Neuron (in vitro differentiated cells): ENCODE data around the gene STOML2.
A peak's percentile ranks its signal among the peaks of the same experiment; 100 is the strongest.

Source experiments
- H2AFZ ChIP-seq: one replicate; pipeline ENCODE4 v1.6.1; 2013; ENCODE audit warnings: low read depth, mild to moderate bottlenecking, inconsistent platforms, low read length, moderate library complexity
- H3K27me3 ChIP-seq: one replicate; pipeline ENCODE4 v1.6.1; 2013; ENCODE audit warnings: low read length; ENCODE audit not compliant: insufficient read depth
- H3K36me3 ChIP-seq: one replicate; pipeline ENCODE4 v1.6.1; 2013; ENCODE audit warnings: low read length; ENCODE audit not compliant: insufficient read depth
- H3K4me1 ChIP-seq: one replicate; pipeline ENCODE4 v1.6.1; 2013; ENCODE audit warnings: low read length; ENCODE audit not compliant: insufficient read depth
- H3K4me3 ChIP-seq: 2 replicates; pipeline ENCODE4 v1.5.1; 2013; ENCODE audit warnings: mild to moderate bottlenecking, low read length, moderate library complexity
- H3K9me3 ChIP-seq: one replicate; pipeline ENCODE4 v1.6.1; 2013; ENCODE audit warnings: low read length

The STOML2 gene

GRCh38 chr9:35103660-35104191 is 795 bp upstream of the STOML2 start:
- H3K4me3 ChIP-seq: peak overlapping the region; percentile 66
- H2AFZ ChIP-seq: no peak overlapping the region
- H3K9me3 ChIP-seq: no peaks in the 10 kb centered on the region
- H3K4me1 ChIP-seq: peaks cover 32% of the 10 kb centered on the region
- H3K36me3 ChIP-seq: peaks cover 51% of the 10 kb centered on the region
- H3K27me3 ChIP-seq: no peaks in the 10 kb centered on the region

GRCh38 chr9:35102465-35102768 is 514 bp downstream of the STOML2 start:
- Histone ChIP-seq H3K27me3 (no peaks in the 10 kb centered on the region), H3K9me3 (no peaks in the 10 kb centered on the region), H3K4me3 (peak overlapping the region; percentile 66), H2AFZ (peak overlapping the region; percentile 13), H3K36me3 (peaks cover 43% of the 10 kb centered on the region), H3K4me1 (peaks cover 32% of the 10 kb centered on the region)

- Histone ChIP-seq H3K27me3 (no peaks in the 10 kb centered on the region), H3K4me1 (peaks cover 20% of the 10 kb centered on the region), H3K4me3 (no peak overlapping the region), H3K9me3 (no peaks in the 10 kb centered on the region), H3K36me3 (peaks cover 32% of the 10 kb centered on the region), H2AFZ (no peak overlapping the region)
Measured at GRCh38 chr9:35097573-35097972, 5.4 kb downstream of the STOML2 start.

DNA sequence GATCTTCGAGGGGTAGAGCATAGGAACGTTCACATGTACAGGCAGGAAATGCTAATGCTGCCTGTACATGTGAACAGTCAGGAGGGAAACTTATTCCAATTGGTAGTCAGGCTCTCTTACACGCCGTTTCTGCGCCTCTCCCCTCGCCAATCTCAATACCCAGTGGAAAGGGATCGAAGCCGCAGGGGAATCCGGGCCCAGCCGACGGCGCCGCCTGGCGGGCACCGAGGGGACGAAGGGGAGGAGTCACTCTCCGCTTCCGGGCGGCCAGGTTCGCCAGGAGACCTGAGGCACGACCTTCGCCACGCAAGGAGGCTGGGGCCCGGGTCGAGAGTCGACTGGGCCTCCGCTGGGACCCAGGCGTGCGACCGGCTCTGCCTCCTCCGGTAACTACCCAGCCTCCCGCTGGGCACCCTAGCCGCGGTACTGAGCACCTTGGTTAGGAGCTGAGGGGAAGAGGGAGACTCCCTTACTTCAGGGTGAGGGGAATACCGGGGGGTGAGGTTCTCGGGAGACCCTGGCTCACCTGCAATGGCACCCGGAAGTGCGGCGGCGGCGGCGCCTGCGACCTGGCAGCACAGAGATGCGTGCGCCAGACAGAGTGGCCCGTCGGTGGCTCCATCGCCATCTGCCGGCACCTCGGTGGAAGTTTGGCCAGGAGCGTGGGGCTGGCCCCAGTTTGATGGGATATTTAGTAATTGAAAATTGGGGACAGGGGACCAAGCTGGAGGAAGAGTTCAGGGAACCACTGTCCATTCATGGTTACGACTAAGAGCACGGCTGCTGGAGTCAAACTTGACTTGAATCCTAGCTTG is 6.7 kb downstream of the STOML2 start, which contains the start of gene PIGO:
Gene PIGO, minus strand, starts transcription at position 557 of the 815 bp plus-strand sequence. CDS start 1,026 bp downstream, outside the sequence.
- Histone ChIP-seq H2AFZ (peak within 1 kb of the TSS; percentile 55), H3K9me3 (no peaks in the 10 kb centered on the region), H3K36me3 (peaks cover 39% of the 10 kb centered on the region), H3K4me1 (peaks cover 11% of the 10 kb centered on the region), H3K4me3 (peak within 1 kb of the TSS; percentile 86), H3K27me3 (no peaks in the 10 kb centered on the region)

DNA sequence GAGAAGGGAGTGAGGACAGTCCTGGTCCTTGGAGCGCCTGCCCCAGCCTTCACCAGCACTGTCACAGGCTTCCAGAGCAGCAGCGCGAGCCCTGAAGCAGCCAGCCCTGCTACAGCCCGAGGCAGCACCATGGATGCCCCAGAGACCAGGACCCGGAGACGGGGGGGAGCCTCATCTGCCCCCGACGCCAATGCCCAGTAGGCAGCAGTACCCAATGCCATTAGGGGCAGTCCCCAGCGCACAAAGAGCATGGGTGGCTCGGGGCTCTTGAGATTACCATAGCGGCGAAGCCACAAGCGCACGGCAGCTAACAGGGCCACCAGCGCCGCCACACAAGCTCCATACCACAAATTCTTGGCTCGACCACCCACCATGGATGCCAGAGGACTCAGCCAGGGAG is 11.4 kb downstream of the STOML2 start:
- Histone ChIP-seq H3K36me3 (peaks cover 60% of the 10 kb centered on the region), H3K4me3 (no peak overlapping the region), H3K9me3 (no peaks in the 10 kb centered on the region), H2AFZ (no peak overlapping the region), H3K27me3 (no peaks in the 10 kb centered on the region), H3K4me1 (peaks cover 8% of the 10 kb centered on the region)

DNA sequence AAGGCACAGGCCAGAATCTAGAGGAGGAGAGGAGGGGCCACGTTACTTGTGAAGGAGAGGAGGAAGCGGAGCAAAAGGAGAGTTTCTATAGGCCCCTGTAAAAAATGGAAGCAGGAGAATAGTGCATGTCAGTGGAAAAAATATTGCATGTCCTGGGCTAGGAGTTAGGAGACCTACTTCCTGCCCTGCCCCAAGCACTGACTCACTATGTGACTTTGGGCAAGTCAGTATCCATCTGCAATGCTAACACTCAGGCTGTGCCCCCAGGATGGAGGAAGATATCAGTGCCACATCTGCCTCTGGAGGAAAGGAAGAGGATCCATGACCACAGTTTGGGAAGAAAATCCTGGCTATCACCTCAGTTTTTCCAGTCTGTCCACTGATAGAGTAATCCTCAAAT is 13.5 kb downstream of the STOML2 start:
- no peaks in the 10 kb centered on the region for H3K27me3 ChIP-seq
- H3K4me1 ChIP-seq: no peaks in the 10 kb centered on the region
- H3K4me3 ChIP-seq: no peak overlapping the region
- H3K9me3 ChIP-seq: no peaks in the 10 kb centered on the region
- H3K36me3 ChIP-seq: peaks cover 61% of the 10 kb centered on the region
- H2AFZ ChIP-seq: no peak overlapping the region

DNA sequence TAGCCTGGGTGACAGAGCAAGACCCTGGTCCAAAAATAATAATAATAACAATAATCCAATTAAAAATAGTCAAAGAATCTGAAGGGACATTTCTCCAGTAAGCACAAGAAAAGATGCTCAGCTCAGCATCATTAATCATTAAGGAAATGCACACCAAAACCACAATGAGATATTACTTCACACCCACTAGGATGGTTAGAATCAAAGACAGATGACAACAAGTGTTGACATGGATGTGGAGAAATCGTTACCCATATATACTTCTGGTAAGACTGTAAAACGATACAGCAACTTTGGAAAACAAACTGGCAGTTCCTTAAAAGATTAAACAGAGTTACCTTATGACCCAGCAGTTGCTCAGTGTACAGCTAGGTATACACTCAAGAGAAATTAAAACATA is 17.9 kb downstream of the STOML2 start:
- Histone ChIP-seq H3K27me3 (no peaks in the 10 kb centered on the region), H3K4me3 (no peak overlapping the region), H3K36me3 (peaks cover 28% of the 10 kb centered on the region), H3K4me1 (peaks cover 3% of the 10 kb centered on the region), H2AFZ (no peak overlapping the region), H3K9me3 (no peaks in the 10 kb centered on the region)

GRCh38 chr9:35079426-35080341 is 23.2 kb downstream of the STOML2 start, which contains the start of gene FANCG:
FANCG (minus strand) TSS chr9:35079942; CDS start chr9:35079524, 418 bp downstream.
- peaks cover 19% of the 10 kb centered on the region for H3K4me1 ChIP-seq

DNA sequence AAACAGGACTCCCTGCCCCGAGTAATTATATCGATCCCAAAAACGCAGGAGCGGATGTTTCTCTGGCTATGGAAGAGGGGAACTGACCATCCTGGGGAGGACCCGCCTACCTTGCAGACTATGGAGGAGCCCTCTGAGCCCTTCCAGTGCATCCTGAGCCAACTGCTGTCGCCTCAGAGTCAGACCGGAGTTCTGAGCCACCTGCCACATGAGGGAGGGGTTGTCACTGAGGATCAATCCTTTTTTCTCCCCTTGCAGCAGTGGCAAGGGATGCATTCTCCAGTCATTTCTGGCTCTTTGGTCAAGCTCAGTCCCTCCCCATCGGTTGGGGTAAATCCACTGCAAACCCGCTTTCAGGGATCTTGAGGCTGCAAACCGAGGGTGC is 23.9 kb downstream of the STOML2 start:
- peak overlapping the region; percentile 60 for H3K4me3 ChIP-seq
- H2AFZ ChIP-seq: peak overlapping the region; percentile 43
- peaks cover 19% of the 10 kb centered on the region for H3K4me1 ChIP-seq
- no peaks in the 10 kb centered on the region for H3K9me3 ChIP-seq
- H3K27me3 ChIP-seq: no peaks in the 10 kb centered on the region
- peaks cover 30% of the 10 kb centered on the region for H3K36me3 ChIP-seq

More at GRCh38 chr9:35079426-35080341, 23.2 kb downstream of the STOML2 start, which contains the start of gene FANCG:
- H3K4me3 ChIP-seq: peak within 1 kb of the TSS; percentile 60
- no peaks in the 10 kb centered on the region for H3K27me3 ChIP-seq
- peaks cover 24% of the 10 kb centered on the region for H3K36me3 ChIP-seq
- H3K9me3 ChIP-seq: no peaks in the 10 kb centered on the region
- peak within 1 kb of the TSS; percentile 43 for H2AFZ ChIP-seq

GRCh38 chr9:35078066-35078465 is 24.9 kb downstream of the STOML2 start:
- Histone ChIP-seq H3K27me3 (no peaks in the 10 kb centered on the region), H3K9me3 (no peaks in the 10 kb centered on the region), H3K36me3 (peaks cover 37% of the 10 kb centered on the region), H3K4me1 (peaks cover 23% of the 10 kb centered on the region), H2AFZ (no peak overlapping the region), H3K4me3 (peak overlapping the region; percentile 60)

DNA sequence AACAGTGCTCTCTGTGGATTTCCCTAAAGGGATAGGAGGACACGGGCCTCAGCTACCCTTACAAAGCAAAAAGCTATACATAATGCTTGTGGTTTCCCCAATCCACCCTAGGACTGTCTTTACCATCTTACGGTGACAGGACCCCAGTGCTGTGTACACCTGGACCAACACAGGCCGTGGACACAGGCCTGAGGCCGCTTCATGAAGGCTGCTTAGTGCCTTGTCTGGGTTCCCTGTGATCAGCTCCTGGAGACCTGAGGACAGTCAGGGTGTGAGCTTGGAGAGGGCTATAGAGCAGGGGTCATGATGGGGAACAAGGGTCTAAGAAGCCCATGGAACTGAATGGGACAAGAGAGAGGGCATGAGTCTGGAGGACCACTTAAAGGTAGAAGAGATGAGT is 26.1 kb downstream of the STOML2 start:
- Histone ChIP-seq H2AFZ (no peak overlapping the region), H3K9me3 (no peaks in the 10 kb centered on the region), H3K27me3 (no peaks in the 10 kb centered on the region), H3K4me3 (no peak overlapping the region), H3K4me1 (peaks cover 27% of the 10 kb centered on the region), H3K36me3 (peaks cover 37% of the 10 kb centered on the region)

GRCh38 chr9:35075358-35075757 is 27.6 kb downstream of the STOML2 start:
- Histone ChIP-seq H3K9me3 (no peaks in the 10 kb centered on the region), H3K36me3 (peaks cover 37% of the 10 kb centered on the region), H3K4me1 (peaks cover 34% of the 10 kb centered on the region), H3K4me3 (no peak overlapping the region), H2AFZ (no peak overlapping the region), H3K27me3 (no peaks in the 10 kb centered on the region)

DNA sequence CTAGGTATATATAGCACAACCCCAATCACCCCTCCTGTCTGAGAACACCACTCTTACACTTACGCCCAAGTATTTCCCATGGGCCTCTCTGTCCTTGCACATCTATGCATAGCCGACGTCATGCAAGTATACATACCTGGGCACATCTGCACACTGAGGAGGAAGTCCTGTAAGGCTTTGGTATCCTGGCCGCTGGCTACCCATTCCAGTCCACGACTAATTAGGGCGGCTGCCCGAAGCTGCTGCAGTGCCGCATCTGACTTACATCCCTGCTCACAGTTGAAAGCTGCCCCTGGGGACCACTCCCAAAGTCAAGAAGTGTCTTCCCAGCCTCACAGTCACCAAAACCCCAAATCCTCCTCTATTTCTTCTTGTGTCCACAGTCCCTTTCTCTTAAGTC is 28.1 kb downstream of the STOML2 start:
- Histone ChIP-seq H3K9me3 (no peaks in the 10 kb centered on the region), H2AFZ (no peak overlapping the region), H3K27me3 (no peaks in the 10 kb centered on the region), H3K36me3 (peaks cover 41% of the 10 kb centered on the region), H3K4me3 (no peak overlapping the region), H3K4me1 (peaks cover 37% of the 10 kb centered on the region)
